GM12865 (cell line): ENCODE measurements around the gene CAPN15.

Source experiments
- DNase-seq: peaks from one replicate; pipeline ENCODE4 v3.0.0; 2010; ENCODE audit warnings: low read depth
- H3K4me3 ChIP-seq: 2 replicates; pipeline ENCODE4 v1.5.1; 2011; ENCODE audit warnings: mild to moderate bottlenecking, low read depth, low read length, control low read depth
- CTCF ChIP-seq: IDR thresholded peaks from 2 replicates; pipeline ENCODE4 v1.5.1; 2011; ENCODE audit warnings: low read length, control low read depth, low read depth, inconsistent platforms; ENCODE audit not compliant: insufficient read depth; ENCODE audit errors: missing control alignments

Gene CAPN15

GRCh38 chr16:557463-558297, 30.2 kb downstream of the CAPN15 start:
- DNase-seq: no peak
- no peak overlapping the region for H3K4me3 ChIP-seq
- TF ChIP-seq CTCF: no peak

- no peak overlapping the region for H3K4me3 ChIP-seq
- DNase-seq: no peak
- TF ChIP-seq CTCF: no peak
These were observed 30.9 kb downstream of the CAPN15 start for GRCh38 chr16:558298-559020.

- no peak for TF ChIP-seq CTCF
- no peak overlapping the region for H3K4me3 ChIP-seq
- DNase-seq: no peak
These were observed 31.5 kb downstream of the CAPN15 start for GRCh38 chr16:559021-559380.

GRCh38 chr16:559411-560203, 32.1 kb downstream of the CAPN15 start:
- DNase-seq: no peak
- H3K4me3 ChIP-seq: no peak overlapping the region
- TF ChIP-seq CTCF: no peak

GRCh38 chr16:560204-560700, 32.7 kb downstream of the CAPN15 start, which contains the start of gene PRR35:
PRR35 (plus strand) TSS chr16:560394; CDS start chr16:563295, 2,901 bp downstream.
- TF ChIP-seq CTCF: no peak
- DNase-seq: no peak
- H3K4me3 ChIP-seq: no peak within 1 kb of the TSS

- no peak overlapping the region for H3K4me3 ChIP-seq
- no peak for TF ChIP-seq CTCF
- DNase-seq: no peak
These were observed 33.3 kb downstream of the CAPN15 start for GRCh38 chr16:560701-561412.
